Measurements from ENCODE around the gene CFAP298.

DNA sequence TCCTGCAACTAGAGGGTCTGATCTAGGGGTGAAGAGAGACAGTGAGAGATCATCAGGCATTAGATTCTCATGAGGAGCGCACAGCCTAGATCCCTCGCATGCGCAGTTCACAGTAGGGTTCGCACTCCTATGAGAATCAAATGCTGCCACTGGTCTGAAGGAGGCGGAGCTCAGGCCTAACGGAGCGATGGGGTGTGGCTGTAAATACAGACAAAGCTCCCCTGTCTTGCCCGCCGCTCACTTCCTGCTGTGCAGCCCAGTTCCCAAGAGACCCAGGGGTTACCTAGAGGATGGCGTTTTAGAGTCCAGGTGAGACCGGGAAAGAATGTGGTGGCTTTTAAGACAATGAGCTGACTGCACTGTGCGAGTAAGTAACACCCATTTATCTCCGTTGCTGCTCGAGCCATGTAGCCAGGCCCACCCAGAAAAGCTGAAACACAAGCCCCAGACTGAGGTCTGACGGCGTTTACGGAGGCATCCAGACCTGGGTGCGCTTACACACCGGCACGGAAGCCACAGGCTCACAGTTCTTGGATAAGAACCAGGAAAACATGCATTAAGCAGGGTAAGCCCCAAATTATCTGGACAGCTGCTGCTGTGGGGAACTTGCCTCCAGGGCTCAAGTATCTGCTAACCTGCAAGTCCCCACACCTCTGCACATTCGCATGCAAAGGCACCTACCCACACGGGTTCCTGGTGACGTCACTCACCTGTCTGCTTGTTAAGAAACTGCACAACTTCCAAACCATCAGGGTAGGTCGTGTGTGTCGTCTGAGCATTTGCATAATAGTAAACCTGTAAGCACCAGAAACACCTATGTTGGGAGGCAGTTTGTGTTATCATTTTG is 39.4 kb downstream of the CFAP298 start:
- TF ChIP-seq, protein P1, sequence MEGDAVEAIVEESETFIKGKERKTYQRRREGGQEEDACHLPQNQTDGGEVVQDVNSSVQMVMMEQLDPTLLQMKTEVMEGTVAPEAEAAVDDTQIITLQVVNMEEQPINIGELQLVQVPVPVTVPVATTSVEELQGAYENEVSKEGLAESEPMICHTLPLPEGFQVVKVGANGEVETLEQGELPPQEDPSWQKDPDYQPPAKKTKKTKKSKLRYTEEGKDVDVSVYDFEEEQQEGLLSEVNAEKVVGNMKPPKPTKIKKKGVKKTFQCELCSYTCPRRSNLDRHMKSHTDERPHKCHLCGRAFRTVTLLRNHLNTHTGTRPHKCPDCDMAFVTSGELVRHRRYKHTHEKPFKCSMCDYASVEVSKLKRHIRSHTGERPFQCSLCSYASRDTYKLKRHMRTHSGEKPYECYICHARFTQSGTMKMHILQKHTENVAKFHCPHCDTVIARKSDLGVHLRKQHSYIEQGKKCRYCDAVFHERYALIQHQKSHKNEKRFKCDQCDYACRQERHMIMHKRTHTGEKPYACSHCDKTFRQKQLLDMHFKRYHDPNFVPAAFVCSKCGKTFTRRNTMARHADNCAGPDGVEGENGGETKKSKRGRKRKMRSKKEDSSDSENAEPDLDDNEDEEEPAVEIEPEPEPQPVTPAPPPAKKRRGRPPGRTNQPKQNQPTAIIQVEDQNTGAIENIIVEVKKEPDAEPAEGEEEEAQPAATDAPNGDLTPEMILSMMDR (IDR thresholded peaks at IDR 0.05), result no peak
- TF ChIP-seq POLR2AphosphoS5 (IDR thresholded peaks at IDR 0.05) (no peak), POLR2A (IDR thresholded peaks at IDR 0.05) (no peak), EP300 (IDR thresholded peaks at IDR 0.05; ENCODE audit: low read depth) (no peak)
